ENCODE results near the gene USP3.

Gene USP3

DNA sequence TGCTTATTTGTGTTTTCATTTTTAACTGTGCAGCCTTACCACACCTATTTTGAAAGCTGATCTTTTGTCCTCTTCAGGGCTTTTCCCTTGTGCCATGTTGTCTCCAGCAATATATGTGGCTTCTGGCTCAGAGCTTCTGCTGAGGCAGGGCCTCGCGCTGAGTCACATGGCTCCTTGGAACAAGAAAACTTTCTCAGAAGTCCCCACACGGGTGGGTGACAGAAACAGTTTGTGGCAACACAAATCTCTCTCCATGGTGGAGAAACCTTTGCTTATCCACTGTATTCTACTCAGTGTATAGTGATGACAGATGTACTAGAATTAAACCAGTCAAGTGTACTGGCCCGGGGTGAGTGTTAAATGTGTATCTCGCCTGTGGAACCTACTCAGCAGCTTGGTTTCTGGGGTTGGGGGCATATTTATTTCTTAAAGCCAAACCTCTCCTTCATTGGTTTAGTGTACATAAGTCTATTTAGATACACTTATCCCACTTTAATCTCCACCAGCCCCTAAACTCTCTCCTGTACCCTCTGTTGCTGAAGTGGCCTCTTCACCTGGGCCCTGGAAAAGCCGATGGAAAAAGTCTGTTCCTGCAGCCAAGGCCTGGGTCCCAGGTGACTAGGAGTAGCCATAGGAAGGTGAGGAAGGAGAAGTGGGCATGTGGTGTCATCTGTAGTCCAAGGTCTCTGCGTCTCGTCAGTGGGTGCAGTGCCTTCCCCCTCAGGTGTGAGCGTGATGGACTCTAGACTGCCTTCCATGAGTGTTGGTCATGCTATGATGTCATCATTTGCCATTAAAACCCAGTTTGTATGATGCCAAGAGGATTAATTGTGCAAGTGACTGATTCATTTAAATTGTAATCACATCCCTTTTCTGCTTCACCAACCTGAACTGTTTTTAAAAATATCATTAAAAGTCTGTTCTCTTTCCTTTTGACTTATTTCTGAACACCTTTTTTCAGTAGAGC lies 89.6 kb downstream of the USP3 start:
- no peak for DNase-seq (ENCODE audit: low spot score)

DNA sequence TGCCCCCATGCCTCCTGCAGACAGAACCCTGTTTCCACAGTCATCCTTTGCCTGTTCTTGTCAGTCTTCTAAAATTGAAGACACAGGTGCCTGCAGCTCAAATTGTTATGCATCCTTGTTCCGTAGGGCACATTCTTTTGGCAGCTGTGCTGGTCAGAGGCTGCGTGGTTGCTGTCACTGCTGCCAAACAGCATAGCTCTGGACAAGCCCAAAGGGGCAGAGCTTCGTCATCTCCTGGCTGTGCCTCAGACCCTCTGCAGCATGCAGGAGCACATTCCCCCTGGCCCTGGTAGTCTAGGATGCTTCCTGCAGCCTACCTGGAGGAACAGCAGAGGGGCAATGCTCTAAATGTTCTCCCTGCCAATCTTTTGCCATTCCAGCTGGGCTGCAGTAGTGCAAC lies 90.7 kb downstream of the USP3 start:
- no peak for DNase-seq (ENCODE audit: low spot score)

DNA sequence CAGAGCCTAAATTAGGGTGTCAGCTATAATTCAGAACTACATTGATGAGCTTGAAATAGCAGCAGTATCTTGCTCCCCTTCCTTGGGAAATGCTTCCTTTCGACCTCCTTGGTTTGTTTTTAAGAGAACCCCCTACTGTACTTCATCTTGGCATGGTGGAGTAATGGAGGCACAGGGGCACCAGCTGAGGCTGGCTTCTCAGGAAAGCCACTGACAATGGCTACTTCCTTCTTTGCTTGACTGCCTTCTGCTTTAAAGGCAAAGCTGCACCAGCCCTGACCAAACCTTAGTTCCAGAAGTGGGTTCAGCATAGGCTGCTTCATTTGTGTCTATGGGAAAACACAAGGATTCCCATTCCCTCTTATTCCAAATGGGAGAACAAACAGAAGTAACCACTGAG lies 91.3 kb downstream of the USP3 start:
- no peak for DNase-seq (ENCODE audit: low spot score)

DNA sequence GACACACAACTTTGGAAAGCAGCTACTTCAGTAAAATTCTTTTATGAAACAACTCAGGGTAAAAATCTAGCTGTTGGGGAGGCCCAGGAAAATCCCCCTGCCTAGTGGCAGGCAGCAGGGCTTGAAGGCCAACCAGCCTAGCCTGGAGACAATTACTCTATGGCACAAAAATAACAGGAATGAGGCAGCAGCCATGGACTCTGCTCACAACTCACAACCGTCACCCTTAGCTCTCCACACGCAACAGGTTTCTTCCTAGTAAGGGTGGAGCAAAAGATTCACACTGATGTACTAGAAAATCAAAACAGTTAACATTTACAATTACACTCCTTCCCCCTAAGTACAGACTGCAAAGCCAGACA lies 92.3 kb downstream of the USP3 start:
- peak; percentile 24 for DNase-seq (ENCODE audit: low spot score)

DNA sequence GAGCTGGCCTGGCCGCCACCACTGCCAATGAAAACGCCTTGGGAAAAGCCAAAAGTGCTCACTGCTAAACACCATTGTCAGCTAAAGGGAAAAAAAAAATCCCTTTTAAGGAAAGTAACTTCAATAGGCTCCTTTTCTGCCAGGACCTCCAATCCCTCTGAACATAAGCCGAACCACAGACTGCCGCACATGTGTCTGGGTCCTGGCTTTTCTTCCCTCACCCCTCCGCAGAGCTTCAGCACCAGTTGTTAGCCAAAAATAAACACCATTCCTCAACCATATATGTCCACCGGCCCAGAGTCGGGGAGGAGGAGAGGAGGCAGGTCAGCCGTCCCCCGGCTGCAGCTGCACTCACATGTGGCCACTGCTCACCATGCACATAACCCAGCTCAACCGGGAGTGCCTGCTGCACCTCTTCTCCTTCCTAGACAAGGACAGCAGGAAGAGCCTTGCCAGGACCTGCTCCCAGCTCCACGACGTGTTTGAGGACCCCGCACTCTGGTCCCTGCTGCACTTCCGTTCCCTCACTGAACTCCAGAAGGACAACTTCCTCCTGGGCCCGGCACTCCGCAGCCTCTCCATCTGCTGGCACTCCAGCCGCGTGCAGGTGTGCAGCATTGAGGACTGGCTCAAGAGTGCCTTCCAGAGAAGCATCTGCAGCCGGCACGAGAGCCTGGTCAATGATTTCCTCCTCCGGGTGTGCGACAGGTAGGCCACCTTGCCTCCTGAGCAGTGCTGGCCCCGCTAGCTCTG lies 92.8 kb downstream of the USP3 start, which contains the start of gene FBXL22:
Gene FBXL22, plus strand, starts transcription at position 350 of the 753 bp plus-strand sequence. Its CDS starts 6 bp downstream, at position 356.
- DNase-seq (ENCODE audit: low spot score) = peak; percentile 41

DNA sequence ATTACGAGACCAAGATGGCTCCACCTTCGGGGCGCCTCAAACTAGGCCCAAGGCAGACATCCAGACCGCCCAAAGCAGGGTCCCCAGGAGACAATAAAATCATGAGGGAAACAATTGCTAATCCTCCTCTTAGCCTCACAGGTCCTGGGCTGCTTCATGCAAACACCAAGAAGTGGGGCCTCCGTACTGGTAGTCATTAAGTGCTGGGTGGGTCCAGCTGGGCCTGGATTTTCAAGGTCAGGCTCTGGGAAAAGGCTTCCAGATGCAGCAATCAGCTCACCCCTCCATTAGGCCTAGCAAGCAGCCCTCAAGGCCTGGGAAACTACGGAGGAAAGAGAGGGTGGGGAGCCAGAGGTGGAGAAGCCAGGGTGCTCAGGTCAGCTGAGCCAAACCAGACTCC lies 93.4 kb downstream of the USP3 start:
- DNase-seq (ENCODE audit: low spot score) = no peak

DNA sequence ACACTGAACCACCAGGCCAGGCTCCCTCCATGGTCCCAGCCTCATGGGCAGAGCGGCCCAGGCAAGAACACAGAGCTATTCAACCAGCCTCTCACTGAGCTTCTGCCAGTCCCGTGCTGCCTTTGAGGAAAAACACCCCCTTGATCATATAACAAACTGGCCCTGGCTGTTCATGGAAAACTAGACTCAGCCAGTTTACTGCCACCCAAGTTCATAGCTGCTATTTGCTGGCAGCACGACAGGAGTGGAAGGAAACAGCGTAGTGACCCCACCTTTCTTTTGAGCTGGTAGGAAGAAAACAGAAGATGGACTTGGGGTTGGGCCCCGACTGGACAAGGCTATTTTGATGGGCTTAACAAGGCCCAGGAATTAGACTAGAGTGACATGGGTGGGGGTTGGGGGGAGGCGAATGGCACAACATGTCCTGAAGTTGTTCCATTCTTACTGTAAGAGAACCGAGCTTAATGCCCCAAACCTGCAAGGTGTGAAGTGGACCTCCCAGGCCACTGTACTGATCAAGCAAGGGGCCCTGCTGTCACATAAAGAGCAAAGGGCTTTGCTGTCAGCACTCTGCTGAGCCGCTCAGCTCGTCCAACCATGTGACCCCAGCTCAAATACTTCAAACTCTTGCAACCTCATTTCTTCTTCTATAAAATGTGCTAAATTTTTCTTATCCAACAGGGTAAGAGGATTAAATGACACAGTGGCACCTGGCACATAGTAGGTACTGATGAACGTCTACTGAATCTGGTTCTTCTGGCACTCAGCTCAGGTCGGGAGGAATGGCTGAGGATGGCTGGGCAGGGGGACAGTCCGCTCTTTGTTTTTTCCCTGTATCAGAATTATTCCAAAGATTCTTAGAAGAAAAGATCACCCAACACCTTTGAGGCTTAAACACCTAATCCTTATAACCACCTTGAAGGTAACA lies 94.3 kb downstream of the USP3 start:
- no peak for DNase-seq (ENCODE audit: low spot score)

DNA sequence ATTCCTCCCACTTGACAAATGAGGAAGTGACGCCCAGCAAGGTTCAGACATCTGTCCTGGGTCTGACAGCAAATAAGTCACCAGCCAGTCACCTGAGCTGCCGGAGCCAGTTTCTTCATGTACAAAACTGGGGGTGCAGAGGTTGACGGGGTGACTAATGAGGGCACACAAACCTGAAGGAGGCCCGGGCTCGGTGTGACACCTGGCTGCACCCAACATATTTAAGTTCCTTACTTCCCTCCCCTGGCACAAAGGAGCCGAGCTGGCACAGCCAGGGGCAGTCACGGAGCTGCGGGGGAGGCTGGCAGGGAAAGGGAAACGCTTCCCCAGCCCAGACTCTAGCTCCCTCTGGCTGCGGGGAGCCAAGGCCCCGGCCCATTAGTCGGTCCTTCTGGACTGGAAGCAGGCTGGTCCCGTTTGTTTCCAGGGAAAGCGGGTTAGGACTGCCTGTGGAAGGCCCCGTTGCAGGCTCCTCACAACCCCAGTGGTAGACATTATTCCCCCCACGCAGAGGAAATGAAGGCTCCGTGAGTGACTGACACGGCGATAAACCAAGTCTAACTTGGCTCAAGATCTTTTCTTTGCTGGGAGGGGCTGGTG lies 95.1 kb downstream of the USP3 start:
- DNase-seq (ENCODE audit: low spot score) = peak; percentile 80

DNA sequence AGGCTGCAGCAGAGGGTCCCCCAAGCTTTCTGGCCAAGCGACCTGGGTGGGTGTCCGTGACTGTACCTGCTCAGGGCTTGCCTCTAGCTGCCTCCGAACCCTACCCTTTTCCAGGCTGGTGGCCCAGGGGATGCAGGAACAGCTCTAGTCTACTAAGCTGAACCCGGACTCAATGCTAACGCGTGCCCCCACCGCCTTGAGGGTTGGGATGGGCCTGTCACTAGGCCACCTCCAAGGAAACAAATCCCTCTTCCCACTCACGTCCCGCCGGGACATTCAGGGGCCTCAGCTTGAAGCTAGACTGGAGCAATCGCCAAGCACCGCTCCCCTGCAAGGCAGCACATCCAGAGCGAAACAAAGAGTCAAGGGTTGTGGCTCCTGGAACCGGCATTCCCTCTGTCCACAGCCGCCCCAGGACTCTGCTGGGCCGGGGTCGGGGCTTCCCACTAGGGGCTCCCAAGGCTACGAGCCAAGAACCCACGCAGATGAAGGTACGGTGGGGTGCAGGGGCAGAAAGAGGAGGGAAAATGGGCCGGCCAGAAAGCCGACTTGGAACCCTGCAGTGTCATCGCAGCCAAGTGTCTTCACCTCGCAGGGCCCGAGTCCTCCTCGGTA lies 95.7 kb downstream of the USP3 start:
- DNase-seq (ENCODE audit: low spot score) = peak; percentile 28

DNA sequence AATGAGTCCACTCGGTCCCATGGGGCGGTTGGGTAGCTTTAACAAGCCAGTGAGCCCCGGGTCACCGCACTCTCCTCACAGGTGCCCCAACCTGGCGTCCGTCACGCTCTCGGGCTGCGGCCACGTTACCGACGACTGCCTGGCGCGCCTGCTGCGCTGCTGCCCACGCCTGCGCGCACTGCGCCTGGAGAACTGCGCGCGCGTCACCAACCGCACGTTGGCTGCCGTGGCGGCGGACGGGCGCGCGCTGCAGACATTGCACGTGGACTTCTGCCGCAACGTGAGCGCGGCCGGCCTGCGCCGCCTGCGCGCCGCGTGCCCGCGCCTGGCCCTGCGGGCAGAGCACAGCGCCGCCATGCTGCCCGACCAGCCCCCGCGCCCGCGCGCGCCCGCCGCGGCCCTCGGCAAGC lies 96.2 kb downstream of the USP3 start:
- DNase-seq (ENCODE audit: low spot score) = peak; percentile 96

DNA sequence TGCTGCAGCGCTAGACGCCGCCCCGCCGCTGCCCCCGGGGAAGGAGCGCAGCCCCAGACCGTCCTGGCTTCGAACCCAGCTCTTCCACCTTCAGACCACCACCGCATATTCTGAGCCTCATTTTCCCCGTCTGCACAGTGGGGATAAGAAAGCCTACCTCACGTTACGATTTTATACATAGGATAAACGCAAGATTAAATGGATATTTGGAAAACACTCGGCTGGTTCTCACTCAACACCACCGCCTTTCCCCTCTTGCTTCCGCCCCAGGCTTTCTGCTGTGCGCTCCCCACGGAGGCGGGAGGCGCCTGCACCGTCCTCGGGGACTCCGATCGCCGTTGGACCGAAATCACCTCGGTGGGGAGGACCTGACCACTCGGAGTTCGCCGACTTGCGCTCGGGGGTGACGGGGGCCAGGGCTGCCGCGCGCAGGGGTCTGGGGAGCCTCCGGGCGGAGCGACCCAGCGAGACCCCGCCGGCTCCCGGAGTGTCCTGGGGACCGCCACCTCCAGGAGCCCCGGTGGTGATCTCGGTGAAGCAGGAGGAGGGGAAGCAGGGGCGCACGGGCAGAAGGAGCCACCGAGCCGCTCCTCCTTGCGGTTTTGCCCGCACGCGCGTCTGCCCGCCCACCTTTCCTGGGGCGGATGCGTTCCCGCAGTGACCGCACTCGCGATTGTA lies 96.8 kb downstream of the USP3 start:
- peak; percentile 74 for DNase-seq (ENCODE audit: low spot score)

DNA sequence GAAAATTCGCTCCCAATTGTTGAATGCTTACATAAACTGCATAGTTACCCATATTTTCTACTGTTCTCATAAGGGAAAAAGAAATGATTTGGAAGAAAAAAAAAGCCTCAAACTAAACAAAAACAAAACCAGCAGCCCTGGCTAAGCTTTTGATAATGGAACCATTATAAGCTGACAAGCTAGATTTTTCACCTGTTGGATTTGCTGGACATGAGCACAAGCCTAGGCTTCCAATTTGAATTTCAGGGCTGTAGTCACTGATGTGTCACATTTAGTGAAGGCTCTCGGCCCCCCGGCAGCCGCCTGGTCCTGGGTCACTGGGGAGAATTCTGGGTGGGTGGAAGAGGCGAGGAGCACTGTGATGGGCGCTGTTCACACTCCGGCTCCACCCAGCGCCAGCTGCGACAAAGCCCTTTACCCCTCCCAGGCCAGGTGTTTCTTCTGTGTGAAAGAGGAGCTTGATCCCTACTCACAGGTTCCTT lies 97.4 kb downstream of the USP3 start:
- DNase-seq (ENCODE audit: low spot score) = peak; percentile 13

DNA sequence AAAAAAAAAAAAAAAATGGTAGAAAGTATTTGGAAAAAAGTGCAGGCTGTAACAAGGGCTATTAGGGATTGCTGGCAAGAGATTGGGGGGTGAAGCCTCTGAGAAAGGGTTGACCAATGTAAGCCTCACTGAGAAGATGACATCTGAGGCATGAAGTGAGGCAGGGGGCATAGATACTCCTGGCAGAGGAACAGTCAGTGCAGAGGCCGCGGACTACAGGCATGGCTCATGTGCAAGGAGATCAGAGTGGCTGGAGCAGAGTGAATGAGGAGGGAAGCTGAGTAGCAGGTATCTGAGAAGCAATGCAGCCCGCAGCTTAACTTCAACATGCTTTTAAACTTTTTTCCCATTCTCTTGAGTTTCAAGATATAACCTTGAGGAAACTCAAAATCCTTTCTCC lies 98.2 kb downstream of the USP3 start:
- no peak for DNase-seq (ENCODE audit: low spot score)

DNA sequence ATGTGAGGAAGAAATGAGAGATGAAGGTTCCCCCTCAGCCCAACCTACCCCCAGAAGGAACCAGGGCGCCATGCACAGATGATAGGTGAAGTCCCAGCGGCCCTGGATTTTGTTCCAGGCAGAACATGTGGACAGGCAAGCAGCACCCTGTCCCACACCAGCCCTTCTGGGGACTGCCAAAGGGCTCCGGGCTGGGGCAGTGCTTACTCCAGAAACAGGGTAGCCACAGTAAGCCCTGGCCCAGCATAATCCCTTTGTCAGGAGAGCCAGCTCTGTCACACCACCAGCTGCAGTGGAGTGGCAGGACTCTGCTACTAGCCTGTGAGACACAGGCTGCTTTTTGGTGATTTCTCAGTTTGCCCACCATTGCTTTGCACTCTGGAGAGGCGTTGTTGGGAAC lies 99.1 kb downstream of the USP3 start:
- no peak for DNase-seq (ENCODE audit: low spot score)

DNA sequence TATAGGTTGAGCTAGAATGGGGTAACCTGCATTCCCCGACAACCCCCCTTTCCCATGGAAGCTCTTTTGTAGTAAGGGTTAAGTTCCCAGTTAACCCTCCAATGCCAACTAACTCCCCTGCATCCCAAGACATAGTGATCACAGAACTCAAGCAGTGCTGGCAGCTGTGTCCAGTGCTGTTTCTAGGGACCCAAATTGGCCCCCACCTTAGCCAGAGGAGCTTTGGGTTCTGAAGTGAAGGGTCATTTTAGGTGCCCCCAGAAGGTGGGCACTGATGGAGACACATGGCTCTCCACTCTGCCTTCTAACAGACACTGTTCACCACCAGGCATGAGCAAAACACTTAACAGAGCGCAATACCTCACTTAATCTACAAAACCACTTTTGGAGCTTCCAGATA lies 99.9 kb downstream of the USP3 start:
- DNase-seq (ENCODE audit: low spot score) = no peak

DNA sequence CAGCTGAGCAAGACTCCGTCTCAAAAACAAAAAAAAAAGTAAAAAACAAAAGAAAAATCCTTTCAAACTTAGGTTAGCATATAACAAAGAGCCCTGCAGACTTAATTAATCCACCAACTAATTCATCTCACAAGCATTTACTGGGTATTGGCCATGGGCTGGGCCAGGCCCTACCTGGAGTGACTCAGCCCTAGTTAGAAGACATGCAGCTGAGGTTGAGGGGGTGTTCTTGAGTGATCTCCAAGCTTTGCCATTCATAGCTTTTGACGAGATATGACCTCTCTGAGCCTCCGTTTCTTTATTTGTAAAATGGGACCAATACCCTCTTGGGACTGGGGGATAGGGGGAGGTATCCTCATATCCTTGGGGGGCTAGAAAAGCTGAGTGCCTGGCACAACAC lies 100.6 kb downstream of the USP3 start:
- no peak for DNase-seq (ENCODE audit: low spot score)

DNA sequence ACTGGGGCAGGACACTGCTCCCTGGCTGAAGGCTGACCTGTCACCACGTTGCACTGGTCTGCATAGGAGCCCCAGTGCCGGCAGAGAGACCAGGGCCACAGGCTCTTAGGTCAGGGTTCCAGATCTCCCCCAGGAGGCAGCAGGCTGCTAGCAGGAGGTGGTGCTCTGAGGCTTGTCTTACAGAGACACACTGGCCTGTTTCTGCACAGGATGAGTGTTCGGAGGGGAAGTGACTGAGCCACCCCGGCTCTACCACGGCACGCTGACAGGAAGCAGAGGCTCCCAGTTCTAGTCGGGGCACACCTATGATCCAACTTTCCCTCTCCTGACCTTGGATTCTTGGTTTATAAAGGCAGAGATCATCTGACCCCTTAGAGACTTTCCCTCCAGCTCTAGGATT lies 101.4 kb downstream of the USP3 start:
- DNase-seq (ENCODE audit: low spot score) = no peak

DNA sequence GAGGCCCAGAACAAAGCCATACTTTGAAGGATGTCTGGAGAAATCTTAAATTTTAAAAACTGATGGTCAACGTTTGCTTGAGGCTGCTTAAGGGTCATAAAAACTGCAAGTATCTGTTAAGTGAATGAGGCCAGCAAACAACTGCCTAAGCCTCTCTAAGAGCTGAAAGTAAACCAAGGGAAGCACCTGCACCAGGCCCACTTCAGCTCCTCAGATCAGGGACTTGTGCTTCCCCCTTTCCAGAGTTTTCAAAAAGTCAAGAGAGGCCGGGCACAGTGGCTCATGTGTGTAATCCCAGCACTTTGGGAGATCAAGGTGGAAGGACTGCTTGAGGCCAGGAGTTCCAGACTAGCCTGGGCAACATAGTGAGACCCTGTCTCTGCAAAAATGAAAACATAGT lies 101.9 kb downstream of the USP3 start:
- DNase-seq (ENCODE audit: low spot score) = no peak

DNA sequence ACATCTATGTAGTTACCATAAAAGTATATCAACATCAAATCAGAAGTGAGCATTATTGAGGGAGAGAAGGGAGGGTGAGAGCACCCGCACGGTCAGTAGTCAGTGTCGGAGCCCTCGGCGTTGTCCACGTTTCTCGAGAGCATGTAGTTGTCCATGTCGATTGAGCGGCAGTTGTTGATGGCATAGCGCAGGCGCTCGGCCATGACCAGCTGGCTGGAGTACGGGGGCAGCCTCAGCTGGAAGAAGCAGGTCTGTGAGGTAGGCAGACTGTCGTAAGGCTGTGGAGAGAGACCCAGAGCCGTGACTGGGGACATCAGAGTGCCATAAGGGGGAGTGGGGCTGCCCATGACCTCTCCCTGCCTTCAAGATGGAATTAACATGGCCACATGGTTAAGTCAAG lies 104.6 kb downstream of the USP3 start:
- DNase-seq (ENCODE audit: low spot score) = no peak

DNA sequence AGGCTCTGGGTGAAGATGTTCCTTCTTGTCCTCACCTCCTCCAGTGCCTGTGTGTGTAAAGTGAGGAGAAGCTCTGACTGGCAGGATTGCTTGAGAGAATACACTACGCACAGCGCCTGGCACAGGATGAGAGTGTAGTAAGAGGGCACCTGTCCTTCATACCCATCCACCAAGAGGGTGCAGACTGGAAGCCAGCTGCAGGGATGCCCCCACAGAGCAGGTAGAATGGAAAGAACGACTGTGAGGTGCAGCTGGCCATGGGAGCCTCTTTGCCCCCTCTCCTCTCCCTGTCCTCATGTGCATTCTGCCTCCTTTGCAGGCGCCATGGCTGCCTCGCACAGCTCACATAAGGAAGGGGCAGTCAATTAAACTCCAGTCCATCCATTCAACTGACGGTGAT lies 105.1 kb downstream of the USP3 start:
- no peak for DNase-seq (ENCODE audit: low spot score)
